B cell (primary cell): Measurements from ENCODE around the gene FYN. TPM values are rescaled to one million over a fixed set of nuclear protein-coding genes. Genes with fewer than 3 reads are reported as not detected.

Source experiments
- ATAC-seq: fragments of 200-7000 bp; cut with Tn5 transposase; one replicate; pipeline ENCODE4 v1.10.0; 2021; ENCODE audit warnings: low read depth, mild to moderate bottlenecking, moderate number of reproducible peaks, moderate library complexity
- CTCF ChIA-PET: fragments of 350-600 bp; sonication (Branson Sonifier 250); formaldehyde crosslinking; loops from one replicate; lab custom pipeline; 2021; ENCODE audit warnings: antibody characterized with exemption, inconsistent platforms; lab: Charles Lee
- POLR2A ChIA-PET: fragments of 350-600 bp; sonication (Branson Sonifier 250); formaldehyde crosslinking; loops from one replicate; lab custom pipeline; 2021; ENCODE audit warnings: antibody characterized with exemption; lab: Charles Lee
- DNase-seq: peaks from one replicate; pipeline ENCODE4 v3.0.0; 2013
- H2AFZ ChIP-seq: 2 replicates; pipeline ENCODE4 v1.6.1; 2012; ENCODE audit warnings: mild to moderate bottlenecking, low read depth, low read length; ENCODE audit not compliant: insufficient read depth, poor library complexity, severe bottlenecking
- H3K27ac ChIP-seq, 2 donors: 1 replicate in 1 of 2; 2 replicates in 1 of 2; pipeline ENCODE4 v1.5.1; 2012 to 2013; ENCODE audit warnings: low read length in 2 of 2, mild to moderate bottlenecking in 2 of 2, moderate library complexity in 1 of 2
- H3K27me3 ChIP-seq, 4 experiments: fragments of 200-600 bp in 1 of 4; sonication (generic) in 1 of 4; replicated peaks in 1 of 4; 1 replicate in 2 of 4; 2 replicates in 2 of 4; pipeline versions ENCODE4 v1.6.1 to v1.7.0; 2013 to 2016; ENCODE audit warnings: low read length in 3 of 4, mild to moderate bottlenecking in 2 of 4, mixed read lengths in 1 of 4, moderate library complexity in 1 of 4; ENCODE audit not compliant: insufficient read depth in 4 of 4, control insufficient read depth in 3 of 4; ENCODE audit errors: control extremely low read depth in 1 of 4
- H3K36me3 ChIP-seq, 2 experiments: replicated peaks in 1 of 2; 1 replicate in 1 of 2; 2 replicates in 1 of 2; pipeline versions ENCODE4 v1.6.1 to v1.7.1; 2013; ENCODE audit warnings: low read length in 1 of 2; ENCODE audit not compliant: insufficient read depth in 2 of 2, control insufficient read depth in 1 of 2; ENCODE audit errors: control extremely low read depth in 1 of 2, extremely low read depth in 1 of 2
- H3K4me1 ChIP-seq, 2 donors: fragments of 200-600 bp in 1 of 2; sonication (generic) in 1 of 2; 1 replicate in 1 of 2; 2 replicates in 1 of 2; pipeline versions ENCODE4 v1.5.1 to v1.6.1; 2013 to 2017; ENCODE audit warnings: low read length in 2 of 2; ENCODE audit not compliant: control insufficient read depth in 2 of 2, insufficient read depth in 2 of 2
- H3K4me2 ChIP-seq: replicated peaks from 2 replicates; pipeline ENCODE3; 2012; ENCODE audit warnings: mild to moderate bottlenecking, low read depth, low read length; ENCODE audit not compliant: poor library complexity, severe bottlenecking
- H3K4me3 ChIP-seq, 5 experiments: fragments of 200-600 bp in 1 of 5; sonication (generic) in 1 of 5; 1 replicate in 3 of 5; 2 replicates in 2 of 5; pipeline versions ENCODE4 v1.5.1 to v1.7.0; 2011 to 2016; ENCODE audit warnings: low read length in 4 of 5, mild to moderate bottlenecking in 4 of 5, low read depth in 2 of 5, control low read depth in 1 of 5, moderate library complexity in 1 of 5; ENCODE audit not compliant: insufficient read depth in 1 of 5; ENCODE audit errors: control extremely low read depth in 1 of 5, extremely low read depth in 1 of 5
- H3K79me2 ChIP-seq: fragments of 200-600 bp; sonication (generic); one replicate; pipeline ENCODE4 v1.6.0; 2016; ENCODE audit warnings: low read length; ENCODE audit not compliant: control insufficient read depth, insufficient read depth
- H3K9ac ChIP-seq: fragments of 200-600 bp; sonication (generic); 2 replicates; pipeline ENCODE4 v1.6.1; 2017; ENCODE audit warnings: mild to moderate bottlenecking, low read length, moderate library complexity
- H3K9me3 ChIP-seq, 3 donors: one replicate each; pipeline versions ENCODE4 v1.6.1 to v1.7.1; 2013; ENCODE audit warnings: low read length in 2 of 3; ENCODE audit not compliant: control insufficient read depth in 2 of 3, insufficient read depth in 1 of 3; ENCODE audit errors: control extremely low read depth in 1 of 3
- H4K20me1 ChIP-seq: 2 replicates; pipeline ENCODE4 v1.6.0; 2012; ENCODE audit warnings: mild to moderate bottlenecking, low read length; ENCODE audit not compliant: insufficient read depth, control insufficient read depth, poor library complexity, severe bottlenecking
- H3K27ac Mint-ChIP-seq: one replicate; pipeline ENCODE4 v1.8.0; 2021; ENCODE audit warnings: mixed read lengths
- H3K27me3 Mint-ChIP-seq: one replicate; pipeline ENCODE4 v1.8.0; 2021; ENCODE audit warnings: mixed read lengths
- H3K4me1 Mint-ChIP-seq: one replicate; pipeline ENCODE4 v1.8.0; 2021; ENCODE audit warnings: mixed read lengths
- H3K4me3 Mint-ChIP-seq: one replicate; pipeline ENCODE4 v1.8.0; 2021; ENCODE audit warnings: mixed read lengths
- H3K9me3 Mint-ChIP-seq: one replicate; pipeline ENCODE4 v1.8.0; 2022; ENCODE audit warnings: mixed read lengths; ENCODE audit not compliant: insufficient read depth
- EZH2 ChIP-seq: IDR thresholded peaks from 2 replicates; pipeline ENCODE4 v1.6.1; 2012; ENCODE audit warnings: borderline replicate concordance, low read depth, mild to moderate bottlenecking, moderate library complexity, low read length; ENCODE audit not compliant: insufficient read depth, poor library complexity, severe bottlenecking
- WGBS: methylation state at CpG from one replicate; pipeline ENCODE4 v1.1.5; 2013; ENCODE audit warnings: missing lambda C conversion rate; ENCODE audit not compliant: insufficient coverage; 5-methylcytosine and 5-hydroxymethylcytosine counted together
- intact Hi-C: fragments of 100-400 bp; cut with micrococcal nuclease; formaldehyde crosslinking; loops from one replicate; pipeline ENCODE4 v1.10.0; 2022
- polyA plus RNA-seq: library from polyadenylated mRNA; depleted of rRNA; stranded (reverse); fragments of >200 nt; gene quantifications from 2 replicates; pipeline ENCODE4 v1.2.3, GENCODE V29; 2012
- total RNA-seq, 2 donors: library from RNA; stranded (reverse); fragments of 120-200 nt in 1 of 2; gene quantifications; 1 replicate in 1 of 2; 2 replicates in 1 of 2; pipeline versions ENCODE4 v1.2.3 to v1.2.4, GENCODE V29; 2013 to 2022
- TF ChIP-seq, protein P1 (sequence below): fragments of 200-600 bp; IDR thresholded peaks from one replicate; pipeline ENCODE4 v1.8.0; 2022; ENCODE audit warnings: antibody characterized with exemption, mild to moderate bottlenecking

FYN gene
- total and polyA plus RNA-seq, 2 donors (not counting 1 experiment from before 2014, with no cell fraction given) = 54.1 to 94.0 TPM

DNA sequence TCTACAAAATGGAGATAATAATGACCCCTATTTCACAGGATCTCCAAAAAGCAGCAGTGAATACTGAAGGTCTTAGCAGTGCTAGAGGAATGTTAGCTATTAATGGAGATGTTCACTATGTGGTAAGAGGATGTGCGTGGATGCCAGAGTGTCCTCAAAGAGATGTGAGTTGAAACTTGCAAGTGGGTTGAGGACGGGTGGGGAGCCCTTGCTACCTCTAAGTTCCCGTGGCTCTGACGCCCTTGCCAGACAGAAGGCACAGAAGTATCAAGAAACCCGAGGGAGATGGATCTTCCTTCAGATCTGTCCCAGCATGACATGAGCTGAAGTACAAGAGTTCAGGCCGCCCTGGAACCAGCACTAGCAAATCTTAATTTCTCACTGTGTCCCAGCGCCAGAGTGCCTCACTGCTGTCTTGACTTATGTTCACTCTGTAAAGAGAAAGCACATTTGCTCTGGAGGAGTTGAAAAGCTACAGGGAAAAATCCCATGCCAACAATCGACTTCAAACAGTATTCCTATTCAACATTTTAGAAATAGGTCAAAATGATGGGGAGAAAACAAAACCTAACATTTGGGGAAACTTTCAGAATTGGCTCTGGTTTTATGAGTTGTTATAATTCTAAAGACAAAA, 59.5 kb downstream of the FYN start:
- intact Hi-C loops = no loop called here
- Histone ChIP-seq H3K27me3 (no peaks in the 10 kb centered on the region), H3K9ac (no peak overlapping the region), H3K4me3 (no peak overlapping the region), H4K20me1 (peaks cover 3% of the 10 kb centered on the region), H3K36me3 (peaks cover 3% of the 10 kb centered on the region in 2 experiments), H3K27ac (no peak overlapping the region), H3K79me2 (peaks cover 10% of the 10 kb centered on the region), H3K9me3 (no peaks in the 10 kb centered on the region), H2AFZ (no peak overlapping the region), H3K4me1 (peaks cover 2 to 6% of the 10 kb centered on the region in 2 donors), H3K4me2 (no peak overlapping the region)
- Mint-ChIP-seq H3K27me3 (no peaks in the 10 kb centered on the region), H3K4me3 (no peak overlapping the region), H3K9me3 (no peaks in the 10 kb centered on the region), H3K27ac (no peak overlapping the region), H3K4me1 (peaks cover 8% of the 10 kb centered on the region)
- CTCF ChIA-PET = interaction anchor here (1.3 to 1.9 kb wide), 2 partner anchors 9 to 11 kb away, joined by 4 to 5 read pairs; no protein-coding TSS in a partner anchor
- WGBS = 95% methylated on average over 5 of the region's 8 CpGs
- ATAC-seq (no peak), DNase-seq (no peak)
- POLR2A ChIA-PET = no interaction called here
- TF ChIP-seq, protein P1, sequence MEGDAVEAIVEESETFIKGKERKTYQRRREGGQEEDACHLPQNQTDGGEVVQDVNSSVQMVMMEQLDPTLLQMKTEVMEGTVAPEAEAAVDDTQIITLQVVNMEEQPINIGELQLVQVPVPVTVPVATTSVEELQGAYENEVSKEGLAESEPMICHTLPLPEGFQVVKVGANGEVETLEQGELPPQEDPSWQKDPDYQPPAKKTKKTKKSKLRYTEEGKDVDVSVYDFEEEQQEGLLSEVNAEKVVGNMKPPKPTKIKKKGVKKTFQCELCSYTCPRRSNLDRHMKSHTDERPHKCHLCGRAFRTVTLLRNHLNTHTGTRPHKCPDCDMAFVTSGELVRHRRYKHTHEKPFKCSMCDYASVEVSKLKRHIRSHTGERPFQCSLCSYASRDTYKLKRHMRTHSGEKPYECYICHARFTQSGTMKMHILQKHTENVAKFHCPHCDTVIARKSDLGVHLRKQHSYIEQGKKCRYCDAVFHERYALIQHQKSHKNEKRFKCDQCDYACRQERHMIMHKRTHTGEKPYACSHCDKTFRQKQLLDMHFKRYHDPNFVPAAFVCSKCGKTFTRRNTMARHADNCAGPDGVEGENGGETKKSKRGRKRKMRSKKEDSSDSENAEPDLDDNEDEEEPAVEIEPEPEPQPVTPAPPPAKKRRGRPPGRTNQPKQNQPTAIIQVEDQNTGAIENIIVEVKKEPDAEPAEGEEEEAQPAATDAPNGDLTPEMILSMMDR = no peak
- no peak for TF ChIP-seq EZH2

DNA sequence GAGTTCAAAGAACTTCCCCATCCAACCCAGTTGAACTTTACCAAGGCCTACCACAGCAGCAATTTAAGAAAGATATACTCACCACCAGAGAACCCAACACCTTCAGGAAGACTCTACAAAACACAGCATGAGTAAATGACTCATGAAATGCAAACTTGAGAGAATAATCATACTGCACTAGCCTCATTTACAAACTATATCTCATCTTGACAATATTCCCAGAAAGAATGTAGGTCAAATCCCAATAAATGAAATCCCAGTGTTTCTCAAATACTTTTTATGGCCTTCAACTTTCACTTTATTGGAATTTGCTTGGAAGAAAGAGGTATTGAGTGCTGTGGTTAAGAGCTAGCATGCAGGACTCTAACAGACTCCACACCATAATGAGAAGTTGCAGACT, 60.0 kb downstream of the FYN start:
- intact Hi-C loops = no loop called here
- no peak for TF ChIP-seq EZH2
- TF ChIP-seq, protein P1 = no peak
- Histone ChIP-seq H3K9ac (no peak overlapping the region), H3K27ac (no peak overlapping the region), H3K36me3 (peaks cover 3% of the 10 kb centered on the region in 2 experiments), H3K27me3 (no peaks in the 10 kb centered on the region), H3K4me3 (no peak overlapping the region), H3K4me1 (peaks cover 0 to under 1% of the 10 kb centered on the region in 2 donors), H4K20me1 (no peaks in the 10 kb centered on the region), H2AFZ (no peak overlapping the region), H3K9me3 (no peaks in the 10 kb centered on the region), H3K4me2 (no peak overlapping the region), H3K79me2 (peaks cover 5% of the 10 kb centered on the region)
- Mint-ChIP-seq H3K4me1 (peaks cover 3% of the 10 kb centered on the region), H3K9me3 (no peaks in the 10 kb centered on the region), H3K4me3 (no peak overlapping the region), H3K27ac (no peak overlapping the region), H3K27me3 (no peaks in the 10 kb centered on the region)
- CTCF ChIA-PET = interaction anchor here (1.3 kb wide), 1 partner anchor 12 kb away, joined by 4 read pairs; no protein-coding TSS in a partner anchor
- POLR2A ChIA-PET = no interaction called here
- ATAC-seq (no peak), DNase-seq (no peak)
